H1 (cell line): ENCODE results near the gene CAPN9. TPM values are rescaled to one million over a fixed set of nuclear protein-coding genes. Genes with fewer than 3 reads are reported as not detected.

Experiments
- EGR1 ChIP-seq: IDR thresholded peaks from 2 replicates; pipeline ENCODE4 v1.6.1; 2011; ENCODE audit warnings: low read depth, low read length, borderline replicate concordance
- EP300 ChIP-seq, 2 experiments: IDR thresholded peaks; 1 replicate in 1 of 2; 2 replicates in 1 of 2; pipeline ENCODE4 v1.6.1; 2011 to 2012; ENCODE audit warnings: low read depth in 2 of 2, low read length in 2 of 2, mild to moderate bottlenecking in 2 of 2, borderline replicate concordance in 1 of 2, inconsistent platforms in 1 of 2, moderate library complexity in 1 of 2
- EZH2 ChIP-seq: fragments of 200-600 bp; sonication (generic); IDR thresholded peaks from 2 replicates; pipeline ENCODE4 v1.7.1; 2012; ENCODE audit warnings: low read depth, mild to moderate bottlenecking, moderate library complexity, low read length, inconsistent platforms; ENCODE audit not compliant: severe bottlenecking
- GABPA ChIP-seq: IDR thresholded peaks from 2 replicates; pipeline ENCODE4 v1.6.1; 2011; ENCODE audit warnings: mild to moderate bottlenecking, low read length, moderate library complexity, borderline replicate concordance; ENCODE audit not compliant: insufficient read depth
- polyA plus RNA-seq, 7 experiments: library from polyadenylated mRNA; depleted of rRNA in 3 of 7; stranded (reverse) in 5 of 7; unstranded in 2 of 7; fragments of >200 nt in 5 of 7; fragments of 200-250 nt in 2 of 7; gene quantifications; 1 replicate in 5 of 7; 2 replicates in 1 of 7; 4 replicates in 1 of 7; pipeline versions ENCODE4 v1.2.1 to v1.2.3, GENCODE V29; 2011 to 2013; ENCODE audit warnings: missing spikeins in 2 of 7, mixed read lengths in 2 of 7
- total RNA-seq: library from RNA; stranded (reverse); fragmentation: NEBNext Ultra II Directional; extraction: Animal tissue kit (Norgen Biotek cat#: 25700); gene quantifications from 2 replicates; pipeline ENCODE4 v1.2.1, GENCODE V29; 2021

The CAPN9 gene
- total and polyA plus RNA-seq, 2 of the 8 experiments (the other 6 are each of a cell fraction or from before 2014, with no cell fraction given), result 0.22 to 0.76 TPM

DNA sequence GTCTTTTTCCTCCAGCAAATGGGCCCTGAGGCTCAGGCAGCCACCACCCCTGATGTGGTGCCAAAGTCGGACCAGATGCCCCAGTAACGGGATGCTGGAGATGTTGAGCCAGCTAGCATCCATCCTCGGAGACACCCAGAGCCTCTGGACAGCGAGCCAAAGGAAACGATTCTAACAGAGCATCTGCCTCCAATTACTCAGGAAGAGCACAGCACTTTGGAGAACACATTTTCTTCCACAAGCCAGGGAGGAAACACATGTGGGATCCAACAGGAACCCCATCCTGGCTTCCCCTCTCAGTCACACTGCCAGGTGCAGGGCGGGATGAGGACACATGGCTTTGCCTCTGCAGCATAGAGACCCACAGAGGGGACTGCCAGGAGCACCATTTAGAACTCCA, 76.2 kb downstream of the CAPN9 start (continued):
- TF ChIP-seq EP300 (IDR thresholded peaks at IDR 0.05; ENCODE audit: borderline replicate concordance in 1 of 2, low read depth in 2 of 2, low read length in 2 of 2) (no peak), EGR1 (no peak), EZH2 (no peak), GABPA (no peak)
